HUES6 (cell line): ENCODE data around the gene TRABD2B.

Experiments
- H3K27ac ChIP-seq: 2 replicates; pipeline ENCODE4 v1.7.0; 2013; ENCODE audit warnings: low read depth, mild to moderate bottlenecking, low read length, inconsistent platforms
- H3K27me3 ChIP-seq: 2 replicates; pipeline ENCODE4 v1.6.1; 2013; ENCODE audit warnings: low read length; ENCODE audit not compliant: control insufficient read depth, insufficient read depth
- H3K36me3 ChIP-seq: 2 replicates; pipeline ENCODE4 v1.6.1; 2013; ENCODE audit warnings: low read length; ENCODE audit not compliant: control insufficient read depth, insufficient read depth
- H3K4me1 ChIP-seq: 2 replicates; pipeline ENCODE4 v1.6.1; 2013; ENCODE audit warnings: low read length; ENCODE audit not compliant: control insufficient read depth, insufficient read depth
- H3K4me3 ChIP-seq: 2 replicates; pipeline ENCODE4 v1.5.1; 2013; ENCODE audit warnings: low read depth, low read length
- H3K9ac ChIP-seq: one replicate; pipeline ENCODE4 v1.6.1; 2013; ENCODE audit warnings: mild to moderate bottlenecking, low read length
- H3K9me3 ChIP-seq: 2 replicates; pipeline ENCODE4 v1.6.1; 2013; ENCODE audit warnings: low read depth, low read length; ENCODE audit not compliant: control insufficient read depth, insufficient read depth

TRABD2B gene

GRCh38 chr1:47777322-47777721 lies 219.9 kb downstream of the TRABD2B start:
- H3K27ac ChIP-seq: no peak overlapping the region
- no peaks in the 10 kb centered on the region for H3K27me3 ChIP-seq
- no peak overlapping the region for H3K9ac ChIP-seq
- H3K36me3 ChIP-seq: 0 out of 2 replicates have a peak, but pooled peaks cover 2% of the 10 kb centered on the region
- no peak overlapping the region for H3K4me3 ChIP-seq
- no peaks in the 10 kb centered on the region for H3K9me3 ChIP-seq
- peaks cover 4% of the 10 kb centered on the region; the same call in 1 of the 2 replicates for H3K4me1 ChIP-seq

- H3K9me3 ChIP-seq: no peaks in the 10 kb centered on the region
- H3K27me3 ChIP-seq: no peaks in the 10 kb centered on the region
- H3K4me1 ChIP-seq: peaks cover 4% of the 10 kb centered on the region; the same call in 1 of the 2 replicates
- no peak overlapping the region for H3K4me3 ChIP-seq
- no peak overlapping the region for H3K9ac ChIP-seq
- no peak overlapping the region for H3K27ac ChIP-seq
- H3K36me3 ChIP-seq: 0 out of 2 replicates have a peak, but pooled peaks cover 2% of the 10 kb centered on the region
Measured at GRCh38 chr1:47776667-47777131, 220.5 kb downstream of the TRABD2B start.

GRCh38 chr1:47774986-47775834 lies 222.0 kb downstream of the TRABD2B start:
- Histone ChIP-seq H3K4me3 (no peak overlapping the region), H3K9me3 (no peaks in the 10 kb centered on the region), H3K4me1 (peaks cover 4% of the 10 kb centered on the region; the same call in 1 of the 2 replicates), H3K9ac (no peak overlapping the region), H3K27me3 (no peaks in the 10 kb centered on the region), H3K36me3 (0 out of 2 replicates have a peak, but pooled peaks cover 2% of the 10 kb centered on the region), H3K27ac (no peak overlapping the region)

GRCh38 chr1:47772960-47773682 lies 224.1 kb downstream of the TRABD2B start:
- no peak overlapping the region for H3K4me3 ChIP-seq
- no peak overlapping the region for H3K27ac ChIP-seq
- H3K36me3 ChIP-seq: 0 out of 2 replicates have a peak, but pooled peaks cover 2% of the 10 kb centered on the region
- H3K9ac ChIP-seq: no peak overlapping the region
- H3K9me3 ChIP-seq: no peaks in the 10 kb centered on the region
- H3K4me1 ChIP-seq: peaks cover 4% of the 10 kb centered on the region; the same call in 1 of the 2 replicates
- no peaks in the 10 kb centered on the region for H3K27me3 ChIP-seq

GRCh38 chr1:47772281-47772680 lies 224.9 kb downstream of the TRABD2B start:
- Histone ChIP-seq H3K27ac (no peak overlapping the region), H3K27me3 (no peaks in the 10 kb centered on the region), H3K4me1 (peaks cover 4% of the 10 kb centered on the region; the same call in 1 of the 2 replicates), H3K4me3 (no peak overlapping the region), H3K36me3 (0 out of 2 replicates have a peak, but pooled peaks cover 2% of the 10 kb centered on the region), H3K9me3 (no peaks in the 10 kb centered on the region), H3K9ac (no peak overlapping the region)

- H3K9ac ChIP-seq: no peak overlapping the region
- H3K27me3 ChIP-seq: no peaks in the 10 kb centered on the region
- H3K27ac ChIP-seq: no peak overlapping the region
- no peak overlapping the region for H3K4me3 ChIP-seq
- H3K9me3 ChIP-seq: no peaks in the 10 kb centered on the region
- 0 out of 2 replicates have a peak, but pooled peaks cover 2% of the 10 kb centered on the region for H3K36me3 ChIP-seq
- H3K4me1 ChIP-seq: peaks cover 4% of the 10 kb centered on the region; the same call in 1 of the 2 replicates
Measured at GRCh38 chr1:47771751-47772150, 225.4 kb downstream of the TRABD2B start.

- Histone ChIP-seq H3K36me3 (no peaks in the 10 kb centered on the region), H3K4me1 (no peaks in the 10 kb centered on the region), H3K27me3 (no peaks in the 10 kb centered on the region)
Measured at GRCh38 chr1:47769983-47770382, 227.2 kb downstream of the TRABD2B start.

GRCh38 chr1:47769295-47769694 lies 227.9 kb downstream of the TRABD2B start:
- no peak overlapping the region for H3K9ac ChIP-seq
- H3K4me1 ChIP-seq: no peaks in the 10 kb centered on the region
- H3K27me3 ChIP-seq: no peaks in the 10 kb centered on the region
- H3K9me3 ChIP-seq: no peaks in the 10 kb centered on the region
- H3K4me3 ChIP-seq: no peak overlapping the region
- H3K36me3 ChIP-seq: no peaks in the 10 kb centered on the region
- H3K27ac ChIP-seq: no peak overlapping the region

More at GRCh38 chr1:47769983-47770382, 227.2 kb downstream of the TRABD2B start:
- H3K9me3 ChIP-seq: no peaks in the 10 kb centered on the region
- H3K9ac ChIP-seq: no peak overlapping the region
- H3K4me3 ChIP-seq: no peak overlapping the region
- H3K27ac ChIP-seq: no peak overlapping the region

- Histone ChIP-seq H3K36me3 (no peaks in the 10 kb centered on the region), H3K9me3 (no peaks in the 10 kb centered on the region), H3K4me3 (no peak overlapping the region), H3K9ac (no peak overlapping the region), H3K27me3 (no peaks in the 10 kb centered on the region), H3K4me1 (no peaks in the 10 kb centered on the region), H3K27ac (no peak overlapping the region)
Measured at GRCh38 chr1:47767741-47768100, 229.5 kb downstream of the TRABD2B start.

GRCh38 chr1:47766832-47767740 lies 230.1 kb downstream of the TRABD2B start:
- no peak overlapping the region for H3K9ac ChIP-seq
- H3K27ac ChIP-seq: no peak overlapping the region
- H3K4me1 ChIP-seq: no peaks in the 10 kb centered on the region
- no peaks in the 10 kb centered on the region for H3K36me3 ChIP-seq
- no peaks in the 10 kb centered on the region for H3K27me3 ChIP-seq
- H3K4me3 ChIP-seq: no peak overlapping the region
- H3K9me3 ChIP-seq: no peaks in the 10 kb centered on the region
